GM23338 (cell line): Measurements from ENCODE around the gene GPR158. TPM values are rescaled to one million over a fixed set of nuclear protein-coding genes. Genes with fewer than 3 reads are reported as not detected.

Experiments used
- ATAC-seq: fragments of 200-7000 bp; cut with Tn5 transposase; 3 replicates; pipeline ENCODE4 v1.9.1; 2020
- DNase-seq: peaks from one replicate; pipeline ENCODE4 v3.0.0-alpha.2; 2015; ENCODE audit warnings: low spot score
- H2AFZ ChIP-seq: fragments of 200-600 bp; sonication (generic); 2 replicates; pipeline ENCODE4 v1.8.0; 2016; ENCODE audit warnings: antibody characterized with exemption, mild to moderate bottlenecking, moderate library complexity
- H3F3A ChIP-seq: fragments of 200-600 bp; sonication (generic); replicated peaks from 2 replicates; pipeline ENCODE4 v1.8.0; 2017; ENCODE audit warnings: antibody characterized with exemption, mixed run types, low read depth
- H3K27ac ChIP-seq: fragments of 200-600 bp; sonication (generic); 2 replicates; pipeline ENCODE4 v1.6.1; 2016; ENCODE audit warnings: low read depth
- H3K27me3 ChIP-seq: fragments of 200-600 bp; sonication (generic); 2 replicates; pipeline ENCODE4 v1.8.0; 2016; ENCODE audit warnings: mild to moderate bottlenecking, mixed run types, moderate library complexity; ENCODE audit not compliant: insufficient read depth
- H3K36me3 ChIP-seq: fragments of 200-600 bp; sonication (generic); 2 replicates; pipeline ENCODE4 v1.8.0; 2016; ENCODE audit warnings: mild to moderate bottlenecking; ENCODE audit not compliant: insufficient read depth
- H3K4me1 ChIP-seq: fragments of 200-600 bp; sonication (generic); 2 replicates; pipeline ENCODE4 v1.8.0; 2016; ENCODE audit warnings: mild to moderate bottlenecking, moderate library complexity; ENCODE audit not compliant: insufficient read depth
- H3K4me2 ChIP-seq: fragments of 200-600 bp; sonication (generic); 2 replicates; pipeline ENCODE4 v1.7.1; 2017; ENCODE audit warnings: mixed run types
- H3K4me3 ChIP-seq: fragments of 200-600 bp; sonication (generic); 2 replicates; pipeline ENCODE4 v1.6.1; 2016; ENCODE audit warnings: mixed run types
- H3K79me2 ChIP-seq: fragments of 200-600 bp; sonication (generic); replicated peaks from 2 replicates; pipeline ENCODE4 v1.8.0; 2017; ENCODE audit warnings: mild to moderate bottlenecking; ENCODE audit not compliant: insufficient read depth
- H3K9me2 ChIP-seq: fragments of 200-600 bp; sonication (generic); 2 replicates; pipeline ENCODE4 v1.8.0; 2017; ENCODE audit not compliant: insufficient read depth
- H4K20me1 ChIP-seq: fragments of 200-600 bp; sonication (generic); replicated peaks from 2 replicates; pipeline ENCODE4 v1.8.0; 2017; ENCODE audit warnings: mild to moderate bottlenecking; ENCODE audit not compliant: insufficient read depth
- H3K27ac Mint-ChIP-seq: 2 replicates; pipeline ENCODE4 v1.8.0; 2020; ENCODE audit warnings: inconsistent platforms, mild to moderate bottlenecking, moderate library complexity, mixed read lengths
- H3K27me3 Mint-ChIP-seq: 3 replicates; pipeline ENCODE4 v1.8.0; 2022; ENCODE audit warnings: low read depth, mild to moderate bottlenecking, moderate library complexity, mixed read lengths, inconsistent platforms; ENCODE audit not compliant: insufficient read depth, poor library complexity
- H3K36me3 Mint-ChIP-seq: 3 replicates; pipeline ENCODE4 v1.8.0; 2021; ENCODE audit warnings: low read depth, mild to moderate bottlenecking, inconsistent platforms, moderate library complexity, mixed read lengths
- H3K4me1 Mint-ChIP-seq: 3 replicates; pipeline ENCODE4 v1.8.0; 2020; ENCODE audit warnings: mild to moderate bottlenecking, inconsistent platforms, mixed read lengths
- H3K4me3 Mint-ChIP-seq: 3 replicates; pipeline ENCODE4 v1.8.0; 2021; ENCODE audit warnings: moderate library complexity, mild to moderate bottlenecking, inconsistent platforms, mixed read lengths
- H3K9me3 Mint-ChIP-seq: 3 replicates; pipeline ENCODE4 v1.8.0; 2020; ENCODE audit warnings: moderate library complexity, mild to moderate bottlenecking, inconsistent platforms, mixed read lengths
- CREB1 ChIP-seq: fragments of 250-450 bp; sonication (Bioruptor Pico); IDR thresholded peaks from 2 replicates; pipeline ENCODE4 v1.5.0; 2020; ENCODE audit warnings: low read depth, mild to moderate bottlenecking, moderate library complexity
- ETS1 ChIP-seq: IDR thresholded peaks from 2 replicates; pipeline ENCODE4 v1.6.1; 2016; ENCODE audit warnings: antibody characterized with exemption
- EZH2 ChIP-seq: fragments of 200-600 bp; sonication (generic); IDR thresholded peaks from one replicate; pipeline ENCODE4 v1.8.0; 2017; ENCODE audit warnings: antibody characterized with exemption, mild to moderate bottlenecking, low read depth; ENCODE audit not compliant: unreplicated experiment
- EZH2phosphoT487 ChIP-seq: fragments of 200-600 bp; sonication (generic); IDR thresholded peaks from one replicate; pipeline ENCODE4 v1.8.1; 2018; ENCODE audit warnings: antibody characterized with exemption; ENCODE audit not compliant: unreplicated experiment
- JUNB ChIP-seq: IDR thresholded peaks from one replicate; pipeline ENCODE4 v1.6.1; 2016; ENCODE audit warnings: antibody characterized with exemption; ENCODE audit not compliant: unreplicated experiment
- NANOG ChIP-seq: IDR thresholded peaks from 2 replicates; pipeline ENCODE4 v1.6.1; 2016; ENCODE audit warnings: antibody characterized with exemption, borderline replicate concordance
- POLR2AphosphoS5 ChIP-seq: IDR thresholded peaks from 2 replicates; pipeline ENCODE4 v1.6.1; 2016; ENCODE audit warnings: antibody characterized with exemption, low read depth
- REST ChIP-seq: IDR thresholded peaks from one replicate; pipeline ENCODE4 v1.6.1; 2018; ENCODE audit warnings: antibody characterized with exemption; ENCODE audit not compliant: unreplicated experiment
- STAT1 ChIP-seq: IDR thresholded peaks from one replicate; pipeline ENCODE4 v1.6.1; 2016; ENCODE audit warnings: antibody characterized with exemption; ENCODE audit not compliant: unreplicated experiment
- ZNF114 ChIP-seq: fragments of 250-450 bp; sonication (Bioruptor Pico); IDR thresholded peaks from 2 replicates; pipeline ENCODE4 v1.5.0; 2020; ENCODE audit warnings: mild to moderate bottlenecking, moderate library complexity
- ZNF331 ChIP-seq: fragments of 250-450 bp; sonication (Bioruptor Pico); IDR thresholded peaks from 2 replicates; pipeline ENCODE4 v1.5.0; 2020; ENCODE audit warnings: low read depth, mild to moderate bottlenecking, moderate library complexity
- polyA plus RNA-seq: library from polyadenylated mRNA; unstranded; fragments of >200 nt; fragmentation: Nextera tagmentation; extraction: Ambion mirVana; gene quantifications from 2 replicates; pipeline ENCODE4 v1.2.1, GENCODE V29; 2016
- total RNA-seq: library from RNA; depleted of rRNA; stranded (reverse); fragments of >200 nt; shearing (Covaris generic); gene quantifications from 2 replicates; pipeline ENCODE4 v1.2.3, GENCODE V29; 2014
- TF ChIP-seq, protein P1 (sequence below): fragments of 250-450 bp; sonication (Bioruptor Pico); IDR thresholded peaks from 2 replicates; pipeline ENCODE4 v1.5.0; 2020; ENCODE audit warnings: mild to moderate bottlenecking, moderate library complexity
- TF ChIP-seq, protein P2 (sequence below), 2 experiments: fragments of 200-600 bp in 1 of 2; sonication (generic) in 1 of 2; conservative IDR thresholded peaks; 2 replicates each; pipeline versions ENCODE4 v1.5.1 to v1.6.1; 2016 to 2017; ENCODE audit warnings: antibody characterized with exemption in 2 of 2, low read depth in 2 of 2, mild to moderate bottlenecking in 2 of 2, moderate library complexity in 1 of 2

Gene GPR158
- total and polyA plus RNA-seq, 2 experiments from 2014 or later: 0.13 to 1.5 TPM

GRCh38 chr10:25210265-25210664, 35.5 kb downstream of the GPR158 start:
- Histone ChIP-seq H4K20me1 (no peaks in the 10 kb centered on the region), H3K4me1 (peaks cover 6% of the 10 kb centered on the region), H3K27ac (no peak overlapping the region), H3K9me2 (no peaks in the 10 kb centered on the region), H3K4me2 (no peak overlapping the region), H3K4me3 (no peak overlapping the region), H3K36me3 (no peaks in the 10 kb centered on the region), H3K79me2 (no peaks in the 10 kb centered on the region), H3F3A (no peaks in the 10 kb centered on the region), H2AFZ (no peak overlapping the region), H3K27me3 (no peaks in the 10 kb centered on the region)
- H3K27ac Mint-ChIP-seq: no peak overlapping the region
- H3K36me3 Mint-ChIP-seq: no peaks in the 10 kb centered on the region
- ATAC-seq: no peak
- DNase-seq: no peak
- no peaks in the 10 kb centered on the region; the same call in 2 of the 3 replicates for H3K9me3 Mint-ChIP-seq
- peaks cover 7% of the 10 kb centered on the region; the same call in 2 of the 3 replicates for H3K4me1 Mint-ChIP-seq
- TF ChIP-seq NANOG: no peak
- TF ChIP-seq, protein P1, sequence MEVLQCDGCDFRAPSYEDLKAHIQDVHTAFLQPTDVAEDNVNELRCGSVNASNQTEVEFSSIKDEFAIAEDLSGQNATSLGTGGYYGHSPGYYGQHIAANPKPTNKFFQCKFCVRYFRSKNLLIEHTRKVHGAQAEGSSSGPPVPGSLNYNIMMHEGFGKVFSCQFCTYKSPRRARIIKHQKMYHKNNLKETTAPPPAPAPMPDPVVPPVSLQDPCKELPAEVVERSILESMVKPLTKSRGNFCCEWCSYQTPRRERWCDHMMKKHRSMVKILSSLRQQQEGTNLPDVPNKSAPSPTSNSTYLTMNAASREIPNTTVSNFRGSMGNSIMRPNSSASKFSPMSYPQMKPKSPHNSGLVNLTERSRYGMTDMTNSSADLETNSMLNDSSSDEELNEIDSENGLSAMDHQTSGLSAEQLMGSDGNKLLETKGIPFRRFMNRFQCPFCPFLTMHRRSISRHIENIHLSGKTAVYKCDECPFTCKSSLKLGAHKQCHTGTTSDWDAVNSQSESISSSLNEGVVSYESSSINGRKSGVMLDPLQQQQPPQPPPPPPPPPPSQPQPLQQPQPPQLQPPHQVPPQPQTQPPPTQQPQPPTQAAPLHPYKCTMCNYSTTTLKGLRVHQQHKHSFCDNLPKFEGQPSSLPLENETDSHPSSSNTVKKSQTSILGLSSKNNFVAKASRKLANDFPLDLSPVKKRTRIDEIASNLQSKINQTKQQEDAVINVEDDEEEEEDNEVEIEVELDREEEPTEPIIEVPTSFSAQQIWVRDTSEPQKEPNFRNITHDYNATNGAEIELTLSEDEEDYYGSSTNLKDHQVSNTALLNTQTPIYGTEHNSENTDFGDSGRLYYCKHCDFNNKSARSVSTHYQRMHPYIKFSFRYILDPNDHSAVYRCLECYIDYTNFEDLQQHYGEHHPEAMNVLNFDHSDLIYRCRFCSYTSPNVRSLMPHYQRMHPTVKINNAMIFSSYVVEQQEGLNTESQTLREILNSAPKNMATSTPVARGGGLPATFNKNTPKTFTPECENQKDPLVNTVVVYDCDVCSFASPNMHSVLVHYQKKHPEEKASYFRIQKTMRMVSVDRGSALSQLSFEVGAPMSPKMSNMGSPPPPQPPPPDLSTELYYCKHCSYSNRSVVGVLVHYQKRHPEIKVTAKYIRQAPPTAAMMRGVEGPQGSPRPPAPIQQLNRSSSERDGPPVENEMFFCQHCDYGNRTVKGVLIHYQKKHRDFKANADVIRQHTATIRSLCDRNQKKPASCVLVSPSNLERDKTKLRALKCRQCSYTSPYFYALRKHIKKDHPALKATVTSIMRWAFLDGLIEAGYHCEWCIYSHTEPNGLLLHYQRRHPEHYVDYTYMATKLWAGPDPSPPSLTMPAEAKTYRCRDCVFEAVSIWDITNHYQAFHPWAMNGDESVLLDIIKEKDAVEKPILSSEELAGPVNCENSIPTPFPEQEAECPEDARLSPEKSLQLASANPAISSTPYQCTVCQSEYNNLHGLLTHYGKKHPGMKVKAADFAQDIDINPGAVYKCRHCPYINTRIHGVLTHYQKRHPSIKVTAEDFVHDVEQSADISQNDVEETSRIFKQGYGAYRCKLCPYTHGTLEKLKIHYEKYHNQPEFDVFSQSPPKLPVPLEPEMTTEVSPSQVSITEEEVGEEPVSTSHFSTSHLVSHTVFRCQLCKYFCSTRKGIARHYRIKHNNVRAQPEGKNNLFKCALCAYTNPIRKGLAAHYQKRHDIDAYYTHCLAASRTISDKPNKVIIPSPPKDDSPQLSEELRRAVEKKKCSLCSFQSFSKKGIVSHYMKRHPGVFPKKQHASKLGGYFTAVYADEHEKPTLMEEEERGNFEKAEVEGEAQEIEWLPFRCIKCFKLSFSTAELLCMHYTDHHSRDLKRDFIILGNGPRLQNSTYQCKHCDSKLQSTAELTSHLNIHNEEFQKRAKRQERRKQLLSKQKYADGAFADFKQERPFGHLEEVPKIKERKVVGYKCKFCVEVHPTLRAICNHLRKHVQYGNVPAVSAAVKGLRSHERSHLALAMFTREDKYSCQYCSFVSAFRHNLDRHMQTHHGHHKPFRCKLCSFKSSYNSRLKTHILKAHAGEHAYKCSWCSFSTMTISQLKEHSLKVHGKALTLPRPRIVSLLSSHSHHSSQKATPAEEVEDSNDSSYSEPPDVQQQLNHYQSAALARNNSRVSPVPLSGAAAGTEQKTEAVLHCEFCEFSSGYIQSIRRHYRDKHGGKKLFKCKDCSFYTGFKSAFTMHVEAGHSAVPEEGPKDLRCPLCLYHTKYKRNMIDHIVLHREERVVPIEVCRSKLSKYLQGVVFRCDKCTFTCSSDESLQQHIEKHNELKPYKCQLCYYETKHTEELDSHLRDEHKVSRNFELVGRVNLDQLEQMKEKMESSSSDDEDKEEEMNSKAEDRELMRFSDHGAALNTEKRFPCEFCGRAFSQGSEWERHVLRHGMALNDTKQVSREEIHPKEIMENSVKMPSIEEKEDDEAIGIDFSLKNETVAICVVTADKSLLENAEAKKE (CRISPR knock-in tag): no peak
- TF ChIP-seq, protein P2, sequence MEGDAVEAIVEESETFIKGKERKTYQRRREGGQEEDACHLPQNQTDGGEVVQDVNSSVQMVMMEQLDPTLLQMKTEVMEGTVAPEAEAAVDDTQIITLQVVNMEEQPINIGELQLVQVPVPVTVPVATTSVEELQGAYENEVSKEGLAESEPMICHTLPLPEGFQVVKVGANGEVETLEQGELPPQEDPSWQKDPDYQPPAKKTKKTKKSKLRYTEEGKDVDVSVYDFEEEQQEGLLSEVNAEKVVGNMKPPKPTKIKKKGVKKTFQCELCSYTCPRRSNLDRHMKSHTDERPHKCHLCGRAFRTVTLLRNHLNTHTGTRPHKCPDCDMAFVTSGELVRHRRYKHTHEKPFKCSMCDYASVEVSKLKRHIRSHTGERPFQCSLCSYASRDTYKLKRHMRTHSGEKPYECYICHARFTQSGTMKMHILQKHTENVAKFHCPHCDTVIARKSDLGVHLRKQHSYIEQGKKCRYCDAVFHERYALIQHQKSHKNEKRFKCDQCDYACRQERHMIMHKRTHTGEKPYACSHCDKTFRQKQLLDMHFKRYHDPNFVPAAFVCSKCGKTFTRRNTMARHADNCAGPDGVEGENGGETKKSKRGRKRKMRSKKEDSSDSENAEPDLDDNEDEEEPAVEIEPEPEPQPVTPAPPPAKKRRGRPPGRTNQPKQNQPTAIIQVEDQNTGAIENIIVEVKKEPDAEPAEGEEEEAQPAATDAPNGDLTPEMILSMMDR (conservative IDR thresholded peaks at IDR 0.05; ENCODE audit: low read depth in 2 of 2): no peak
- no peak for TF ChIP-seq REST
- TF ChIP-seq STAT1: no peak
- no peak for TF ChIP-seq ZNF114 (CRISPR knock-in tag)
- no peak for TF ChIP-seq ZNF331 (CRISPR knock-in tag)
- no peak for TF ChIP-seq EZH2phosphoT487
- TF ChIP-seq EZH2: no peak
- no peak for TF ChIP-seq CREB1 (CRISPR knock-in tag)
- no peak for TF ChIP-seq JUNB
- no peak for TF ChIP-seq ETS1
- TF ChIP-seq POLR2AphosphoS5: no peak
- H3K4me3 Mint-ChIP-seq: no peak overlapping the region
- peaks cover 4% of the 10 kb centered on the region for H3K27me3 Mint-ChIP-seq
